Right renal cortex interstitium (tissue), 3 donors: Measurements from ENCODE around the gene SLC16A5. TPM values are rescaled to one million over a fixed set of nuclear protein-coding genes. Genes with fewer than 3 reads are reported as not detected.
"Not testable (repeated sequence)": the region's sequence is repeated elsewhere in the genome, so short reads cannot be mapped to it uniquely, and the experiment has no call there.

Experiments used
- DNase-seq, 3 donors: peaks; one replicate each; pipeline ENCODE4 v3.0.0-alpha.2; 2013; ENCODE audit warnings: low read depth in 3 of 3, low spot score in 2 of 3
- polyA plus RNA-seq, 3 donors: library from polyadenylated mRNA; unstranded; fragments of 120-200 nt; gene quantifications; one replicate each; pipeline ENCODE4 v1.2.1, GENCODE V29; 2013; ENCODE audit not compliant: insufficient read length in 3 of 3

Gene SLC16A5
- 10 to 100 TPM; 21.1 to 24.8 (median 23.6) TPM for polyA plus RNA-seq

GRCh38 chr17:75087558-75088453 is at the start of gene SLC16A5:
Gene SLC16A5, plus strand, starts transcription at chr17:75087954. Its CDS starts 5,683 bp downstream, at chr17:75093637.
- DNase-seq = peak in 2 of 3 donors; percentile 69 to 77

GRCh38 chr17:75039238-75039637 is 48.5 kb upstream of the SLC16A5 start:
- no peak for DNase-seq

- no peak for DNase-seq
These were observed 46.0 kb upstream of the SLC16A5 start for GRCh38 chr17:75041656-75042280.

GRCh38 chr17:75043789-75044188 is 44.0 kb upstream of the SLC16A5 start:
- DNase-seq = not testable (repeated sequence)

- no peak for DNase-seq
These were observed 43.0 kb upstream of the SLC16A5 start for GRCh38 chr17:75044716-75045115.

- not testable (repeated sequence) for DNase-seq
These were observed 41.8 kb upstream of the SLC16A5 start for GRCh38 chr17:75045946-75046406.

GRCh38 chr17:75046407-75047289 is 41.1 kb upstream of the SLC16A5 start, which contains the start of the genes ATP5PD and KCTD2:
Gene ATP5PD, minus strand, starts transcription at chr17:75046969. Its CDS starts 4,319 bp downstream, at chr17:75042650.
Gene KCTD2, plus strand, starts transcription at chr17:75047225. Its CDS starts 26 bp downstream, at chr17:75047251.
- peak; percentile 88 to 92 (median 91) for DNase-seq

- DNase-seq = no peak
These were observed 40.2 kb upstream of the SLC16A5 start for GRCh38 chr17:75047398-75048098.

- no peak for DNase-seq
These were observed 39.4 kb upstream of the SLC16A5 start for GRCh38 chr17:75048249-75048878.

GRCh38 chr17:75049057-75049456 is 38.7 kb upstream of the SLC16A5 start:
- DNase-seq = no peak

- no peak for DNase-seq
These were observed 38.0 kb upstream of the SLC16A5 start for GRCh38 chr17:75049706-75050105.

GRCh38 chr17:75051941-75052340 is 35.8 kb upstream of the SLC16A5 start:
- no peak for DNase-seq

GRCh38 chr17:75059369-75060345 is 28.1 kb upstream of the SLC16A5 start:
- DNase-seq = peak in 1 of 3 donors; percentile 18

GRCh38 chr17:75060434-75061054 is 27.2 kb upstream of the SLC16A5 start:
- no peak for DNase-seq

- DNase-seq = no peak
These were observed 26.7 kb upstream of the SLC16A5 start for GRCh38 chr17:75061055-75061438.

- DNase-seq = no peak
These were observed 26.1 kb upstream of the SLC16A5 start for GRCh38 chr17:75061618-75062017.

GRCh38 chr17:75063201-75063600 is 24.6 kb upstream of the SLC16A5 start:
- no peak for DNase-seq

GRCh38 chr17:75063626-75064025 is 24.1 kb upstream of the SLC16A5 start:
- no peak for DNase-seq
